Liver (tissue), 9 donors: ENCODE results near the gene GBA2. TPM values are rescaled to one million over a fixed set of nuclear protein-coding genes. Genes with fewer than 3 reads are reported as not detected.

Experiments
- DNase-seq: peaks from one replicate; pipeline ENCODE4 v3.0.0-alpha.2; 2017; ENCODE audit warnings: low spot score
- H3K27ac ChIP-seq, 2 donors: one replicate each; pipeline ENCODE4 v1.7.0; 2013; ENCODE audit warnings: inconsistent platforms in 2 of 2, low read length in 2 of 2, control low read depth in 1 of 2, low read depth in 1 of 2, mild to moderate bottlenecking in 1 of 2
- H3K27me3 ChIP-seq, 4 donors: one replicate each; pipeline versions ENCODE4 v1.6.1 to v1.7.0; 2013; ENCODE audit warnings: low read length in 3 of 4, inconsistent platforms in 1 of 4, mild to moderate bottlenecking in 1 of 4, moderate library complexity in 1 of 4; ENCODE audit not compliant: control insufficient read depth in 4 of 4, insufficient read depth in 4 of 4
- H3K36me3 ChIP-seq, 4 donors: one replicate each; pipeline versions ENCODE4 v1.6.1 to v1.7.0; 2013; ENCODE audit warnings: low read length in 3 of 4, mild to moderate bottlenecking in 3 of 4, low read depth in 1 of 4, moderate library complexity in 1 of 4; ENCODE audit not compliant: control insufficient read depth in 4 of 4, insufficient read depth in 3 of 4
- H3K4me1 ChIP-seq, 4 donors: one replicate each; pipeline versions ENCODE4 v1.6.1 to v1.7.0; 2013; ENCODE audit warnings: low read length in 3 of 4, mild to moderate bottlenecking in 3 of 4, moderate library complexity in 1 of 4; ENCODE audit not compliant: control insufficient read depth in 4 of 4, insufficient read depth in 4 of 4
- H3K4me3 ChIP-seq, 3 donors: one replicate each; pipeline versions ENCODE4 v1.6.1 to v1.7.0; 2013; ENCODE audit warnings: low read length in 3 of 3, control low read depth in 1 of 3, low read depth in 1 of 3, mild to moderate bottlenecking in 1 of 3
- H3K9ac ChIP-seq, 2 donors: one replicate each; pipeline ENCODE4 v1.7.0; 2013; ENCODE audit warnings: low read length in 2 of 2, mild to moderate bottlenecking in 2 of 2, moderate library complexity in 2 of 2, control low read depth in 1 of 2, low read depth in 1 of 2
- H3K9me3 ChIP-seq, 4 donors: one replicate each; pipeline versions ENCODE4 v1.6.1 to v1.7.0; 2013; ENCODE audit warnings: low read length in 3 of 4; ENCODE audit not compliant: control insufficient read depth in 4 of 4
- ATF3 ChIP-seq: IDR thresholded peaks from 2 replicates; pipeline ENCODE4 v1.6.1; 2016; ENCODE audit warnings: antibody characterized with exemption
- CTCF ChIP-seq: fragments of 150-350 bp; IDR thresholded peaks from 2 replicates; pipeline ENCODE4 v1.5.1; 2017; ENCODE audit warnings: improper control_type of control experiment, low read depth, low read length; ENCODE audit not compliant: missing input control
- EGR1 ChIP-seq, 2 donors: IDR thresholded peaks; 2 replicates each; pipeline ENCODE4 v1.6.1; 2016 to 2018; ENCODE audit warnings: antibody characterized with exemption in 2 of 2, low read depth in 2 of 2
- FOXA1 ChIP-seq: IDR thresholded peaks from 2 replicates; pipeline ENCODE4 v1.6.1; 2016; ENCODE audit warnings: antibody characterized with exemption
- FOXA2 ChIP-seq: IDR thresholded peaks from 2 replicates; pipeline ENCODE4 v1.6.1; 2016; ENCODE audit warnings: antibody characterized with exemption
- GABPA ChIP-seq, 2 donors: IDR thresholded peaks in 1 of 2; conservative IDR thresholded peaks in 1 of 2; 2 replicates each; pipeline ENCODE4 v1.6.1; 2016; ENCODE audit warnings: antibody characterized with exemption in 2 of 2, mild to moderate bottlenecking in 1 of 2, moderate library complexity in 1 of 2
- JUND ChIP-seq, 2 donors: IDR thresholded peaks; 2 replicates each; pipeline ENCODE4 v1.6.1; 2016; ENCODE audit warnings: antibody characterized with exemption in 2 of 2
- MAX ChIP-seq: IDR thresholded peaks from 2 replicates; pipeline ENCODE4 v1.6.1; 2016; ENCODE audit warnings: antibody characterized with exemption
- NR2F2 ChIP-seq: IDR thresholded peaks from 2 replicates; pipeline ENCODE4 v1.6.1; 2016; ENCODE audit warnings: antibody characterized with exemption
- RAD21 ChIP-seq, 2 donors: IDR thresholded peaks; 2 replicates each; pipeline ENCODE4 v1.6.1; 2016; ENCODE audit warnings: antibody characterized with exemption in 2 of 2, mild to moderate bottlenecking in 2 of 2
- REST ChIP-seq: IDR thresholded peaks from 2 replicates; pipeline ENCODE4 v1.6.1; 2016; ENCODE audit warnings: antibody characterized with exemption, mild to moderate bottlenecking
- RXRA ChIP-seq, 2 donors: IDR thresholded peaks; 2 replicates each; pipeline ENCODE4 v1.6.1; 2017 to 2018; ENCODE audit warnings: antibody characterized with exemption in 2 of 2, mild to moderate bottlenecking in 1 of 2
- TAF1 ChIP-seq: conservative IDR thresholded peaks from 2 replicates; pipeline ENCODE4 v1.6.1; 2016; ENCODE audit warnings: antibody characterized with exemption, mild to moderate bottlenecking
- YY1 ChIP-seq: IDR thresholded peaks from 2 replicates; pipeline ENCODE4 v1.6.1; 2016; ENCODE audit warnings: antibody characterized with exemption, mild to moderate bottlenecking
- WGBS: extraction: QIAGEN DNeasy Blood & Tissue Kit; methylation state at CpG from one replicate; pipeline ENCODE4 v1.1.7; 2013; 5-methylcytosine and 5-hydroxymethylcytosine counted together
- polyA plus RNA-seq, 2 donors: library from polyadenylated mRNA; stranded (reverse) in 1 of 2; unstranded in 1 of 2; fragments of 200-250 nt in 1 of 2; fragments of >200 nt in 1 of 2; fragmentation: Nextera tagmentation in 1 of 2; extraction: Ambion mirVana in 1 of 2; gene quantifications; one replicate each; pipeline versions ENCODE4 v1.2.1 to v1.2.3, GENCODE V29; 2013 to 2015
- total RNA-seq, 2 donors: library from RNA; depleted of rRNA; stranded (reverse); fragments of >200 nt; gene quantifications; one replicate each; pipeline ENCODE4 v1.2.3, GENCODE V29; 2014
- donor health status: healthy.
- donor health status: healthy.
- donor health status: healthy.
- donor health status: healthy.
- donor health status: healthy.

Gene GBA2
- total and polyA plus RNA-seq, 4 donors: 24.1 to 65.3 (median 25.8) TPM

GRCh38 chr9:35797311-35798109 lies 48.5 kb upstream of the GBA2 start:
- peaks cover 0 to under 1% (median 0%) of the 10 kb centered on the region in 4 donors for H3K36me3 ChIP-seq
- peaks cover 4 to 25% (median 19%) of the 10 kb centered on the region in 4 donors for H3K4me1 ChIP-seq
- no peaks in the 10 kb centered on the region for H3K27me3 ChIP-seq
- 94% methylated on average over 6 of the region's 6 CpGs for WGBS
- H3K27ac ChIP-seq: no peak overlapping the region
- no peak overlapping the region for H3K4me3 ChIP-seq
- DNase-seq: no peak
- no peaks in the 10 kb centered on the region for H3K9me3 ChIP-seq
- no peak overlapping the region for H3K9ac ChIP-seq
- TF ChIP-seq RAD21 (IDR thresholded peaks at IDR 0.05): no peak
- TF ChIP-seq JUND (IDR thresholded peaks at IDR 0.05): no peak
- no peak for TF ChIP-seq GABPA (IDR thresholded peaks at IDR 0.05 in 1 of 2, conservative IDR thresholded peaks at IDR 0.05 in 1 of 2)
- TF ChIP-seq YY1: no peak
- TF ChIP-seq FOXA2: no peak
- no peak for TF ChIP-seq MAX
- TF ChIP-seq FOXA1: no peak
- no peak for TF ChIP-seq RXRA (IDR thresholded peaks at IDR 0.05)
- TF ChIP-seq EGR1 (IDR thresholded peaks at IDR 0.05; ENCODE audit: low read depth in 2 of 2): no peak
- no peak for TF ChIP-seq NR2F2
- TF ChIP-seq REST: no peak

GRCh38 chr9:35795695-35796094 lies 46.7 kb upstream of the GBA2 start:
- peaks cover 3 to 20% (median 11%) of the 10 kb centered on the region in 4 donors for H3K4me1 ChIP-seq
- no peak overlapping the region for H3K9ac ChIP-seq
- no peaks in the 10 kb centered on the region for H3K36me3 ChIP-seq
- no peak overlapping the region for H3K27ac ChIP-seq
- H3K27me3 ChIP-seq: no peaks in the 10 kb centered on the region
- H3K9me3 ChIP-seq: no peaks in the 10 kb centered on the region
- TF ChIP-seq TAF1: no peak
- DNase-seq: no peak
- no peak overlapping the region for H3K4me3 ChIP-seq

GRCh38 chr9:35793461-35793860 lies 44.4 kb upstream of the GBA2 start:
- DNase-seq: no peak
- H3K9ac ChIP-seq: no peak overlapping the region
- WGBS: 86% methylated on average over 2 of the region's 2 CpGs

More at GRCh38 chr9:35793461-35793860, 44.4 kb upstream of the GBA2 start:
- no peaks in the 10 kb centered on the region for H3K9me3 ChIP-seq
- no peak overlapping the region for H3K4me3 ChIP-seq
- no peak overlapping the region for H3K27ac ChIP-seq
- TF ChIP-seq JUND (IDR thresholded peaks at IDR 0.05) (no peak), NR2F2 (no peak), RXRA (IDR thresholded peaks at IDR 0.05) (no peak), CTCF (no peak), ATF3 (no peak)
- peaks cover 0 to 23% (median 12%) of the 10 kb centered on the region in 4 donors for H3K4me1 ChIP-seq
- no peaks in the 10 kb centered on the region for H3K27me3 ChIP-seq
- no peaks in the 10 kb centered on the region for H3K36me3 ChIP-seq
